HCT116 (cell line): Measurements from ENCODE around the gene SEMA3C. TPM values are rescaled to one million over a fixed set of nuclear protein-coding genes. Genes with fewer than 3 reads are reported as not detected.

Source experiments
- ATAC-seq: fragments of 200-7000 bp; cut with Tn5 transposase; 2 replicates; pipeline ENCODE4 v1.9.1; 2020; ENCODE audit warnings: mild to moderate bottlenecking, moderate library complexity
- BruUV-seq: library from RNA; stranded (reverse); fragments of 400-500 nt; replicated peaks from 2 replicates; lab custom pipeline; 2021; lab: Mats Ljungman, UMichigan
- CTCF ChIA-PET: fragments of 300-600 bp; sonication (Branson Sonifier 250); formaldehyde crosslinking; loops from one replicate; lab custom pipeline; 2021; ENCODE audit warnings: antibody characterized with exemption; lab: Charles Lee
- POLR2A ChIA-PET: fragments of 300-600, 350-600 bp; sonication (Branson Sonifier 250); formaldehyde crosslinking; loops from one replicate; lab custom pipeline; 2021; ENCODE audit warnings: antibody characterized with exemption; lab: Charles Lee
- RAD21 ChIA-PET, 2 experiments: fragments of 300-600 bp; sonication (Branson Sonifier 250); formaldehyde crosslinking; loops; one replicate each; lab custom pipeline; 2023; ENCODE audit warnings: low total read pairs in 2 of 2; ENCODE audit not compliant: uncharacterized antibody in 2 of 2, unreplicated experiment in 2 of 2, low non-redundant PET in 1 of 2; lab: Charles Lee
- DNase-seq: peaks from one replicate; pipeline ENCODE4 v3.0.0-alpha.2; 2010; ENCODE audit warnings: low read depth, low spot score
- H2AFZ ChIP-seq: fragments of 200-600 bp; shearing (Covaris generic), sonication (generic); 2 replicates; pipeline ENCODE4 v1.6.1; 2017; ENCODE audit warnings: low read depth, mixed run types, mixed read lengths, antibody characterized with exemption, low read length; ENCODE audit not compliant: poor library complexity, severe bottlenecking
- H3K27ac ChIP-seq: 2 replicates; pipeline ENCODE4 v1.5.1; 2012; ENCODE audit warnings: low read depth, low read length
- H3K27me3 ChIP-seq: fragments of 200-600 bp; sonication (generic); 2 replicates; pipeline ENCODE4 v1.6.1; 2016; ENCODE audit warnings: mixed run types, low read length, mixed read lengths; ENCODE audit not compliant: insufficient read depth
- H3K36me3 ChIP-seq, 2 experiments: fragments of 200-500 bp in 1 of 2; fragments of 200-600 bp in 1 of 2; sonication (Bioruptor generic) in 1 of 2; sonication (generic) in 1 of 2; 2 replicates each; pipeline versions ENCODE4 v1.5.1 to v1.6.1; 2014 to 2016; ENCODE audit warnings: low read length in 2 of 2, inconsistent platforms in 1 of 2, mixed read lengths in 1 of 2, mixed run types in 1 of 2; ENCODE audit not compliant: insufficient read depth in 2 of 2, control insufficient read depth in 1 of 2
- H3K4me1 ChIP-seq, 2 experiments: fragments of 200-600 bp in 1 of 2; sonication (generic) in 1 of 2; 2 replicates each; pipeline versions ENCODE4 v1.5.1 to v1.6.1; 2012 to 2017; ENCODE audit warnings: low read length in 2 of 2, inconsistent platforms in 1 of 2, mild to moderate bottlenecking in 1 of 2, mixed read lengths in 1 of 2, mixed run types in 1 of 2, moderate library complexity in 1 of 2; ENCODE audit not compliant: insufficient read depth in 2 of 2, control insufficient read depth in 1 of 2
- H3K4me2 ChIP-seq: fragments of 200-600 bp; sonication (generic); 2 replicates; pipeline ENCODE4 v1.6.1; 2017; ENCODE audit warnings: mixed run types, low read length, mixed read lengths
- H3K4me3 ChIP-seq, 2 experiments: fragments of 200-600 bp in 1 of 2; sonication (generic) in 1 of 2; replicated peaks in 1 of 2; 2 replicates each; pipeline ENCODE4 v1.5.1; 2011 to 2016; ENCODE audit warnings: low read length in 2 of 2, control low read depth in 1 of 2, low read depth in 1 of 2, mild to moderate bottlenecking in 1 of 2, mixed read lengths in 1 of 2, mixed run types in 1 of 2
- H3K79me2 ChIP-seq: fragments of 200-600 bp; sonication (generic); 2 replicates; pipeline ENCODE4 v1.6.1; 2017; ENCODE audit warnings: mild to moderate bottlenecking, mixed run types, low read length, moderate library complexity, mixed read lengths; ENCODE audit not compliant: insufficient read depth
- H3K9ac ChIP-seq: fragments of 200-600 bp; sonication (generic); 2 replicates; pipeline ENCODE4 v1.6.1; 2016; ENCODE audit warnings: low read length, mixed read lengths
- H3K9me2 ChIP-seq: fragments of 200-600 bp; sonication (generic), shearing (Covaris generic); 2 replicates; pipeline ENCODE4 v1.6.1; 2017; ENCODE audit warnings: mixed run types, mild to moderate bottlenecking, moderate library complexity; ENCODE audit not compliant: insufficient read depth
- H3K9me3 ChIP-seq, 2 experiments: fragments of 200-500 bp in 1 of 2; fragments of 200-600 bp in 1 of 2; sonication (Bioruptor generic) in 1 of 2; sonication (generic) in 1 of 2; 2 replicates each; pipeline ENCODE4 v1.6.1; 2014 to 2017; ENCODE audit warnings: low read length in 2 of 2, mixed read lengths in 2 of 2, inconsistent platforms in 1 of 2, low read depth in 1 of 2, mild to moderate bottlenecking in 1 of 2, mixed run types in 1 of 2, moderate library complexity in 1 of 2; ENCODE audit not compliant: control insufficient read depth in 1 of 2, insufficient read depth in 1 of 2
- H4K20me1 ChIP-seq: fragments of 200-600 bp; sonication (generic), shearing (Covaris generic); 2 replicates; pipeline ENCODE4 v1.6.1; 2017; ENCODE audit warnings: mixed run types, mild to moderate bottlenecking, moderate library complexity; ENCODE audit not compliant: insufficient read depth
- CBX3 ChIP-seq: IDR thresholded peaks from 2 replicates; pipeline ENCODE4 v1.6.1; 2012; ENCODE audit warnings: low read depth
- CEBPB ChIP-seq: IDR thresholded peaks from 2 replicates; pipeline ENCODE4 v1.6.1; 2012; ENCODE audit warnings: low read depth
- EGR1 ChIP-seq: IDR thresholded peaks from 2 replicates; pipeline ENCODE4 v1.6.1; 2012; ENCODE audit warnings: low read depth
- ELF1 ChIP-seq: IDR thresholded peaks from 2 replicates; pipeline ENCODE4 v1.6.1; 2012; ENCODE audit warnings: low read depth, borderline replicate concordance
- EZH2 ChIP-seq: fragments of 200-600 bp; sonication (generic); IDR thresholded peaks from 2 replicates; pipeline ENCODE4 v1.6.1; 2017; ENCODE audit warnings: antibody characterized with exemption, mixed run types
- EZH2phosphoT487 ChIP-seq: fragments of 200-600 bp; IDR thresholded peaks from 2 replicates; pipeline ENCODE4 v1.6.1; 2018; ENCODE audit warnings: antibody characterized with exemption, borderline replicate concordance
- FOSL1 ChIP-seq: IDR thresholded peaks from 2 replicates; pipeline ENCODE4 v1.6.1; 2012; ENCODE audit warnings: low read depth
- JUND ChIP-seq: IDR thresholded peaks from 2 replicates; pipeline ENCODE4 v1.6.1; 2012
- POLR2AphosphoS5 ChIP-seq: IDR thresholded peaks from 2 replicates; pipeline ENCODE4 v1.6.1; 2011; ENCODE audit warnings: mild to moderate bottlenecking, low read depth, low read length, moderate library complexity
- RAD21 ChIP-seq: IDR thresholded peaks from 2 replicates; pipeline ENCODE4 v1.6.1; 2012; ENCODE audit warnings: low read depth, mild to moderate bottlenecking
- SIN3A ChIP-seq: IDR thresholded peaks from 2 replicates; pipeline ENCODE4 v1.6.1; 2012; ENCODE audit warnings: low read depth
- TCF7L2 ChIP-seq: IDR thresholded peaks from 2 replicates; pipeline ENCODE4 v1.7.0; 2011; ENCODE audit warnings: borderline replicate concordance, inconsistent platforms; ENCODE audit not compliant: insufficient read depth, insufficient read length; ENCODE audit errors: extremely low read depth
- YY1 ChIP-seq: IDR thresholded peaks from 2 replicates; pipeline ENCODE4 v1.6.1; 2011; ENCODE audit warnings: low read length, low read depth, moderate library complexity, mild to moderate bottlenecking; ENCODE audit not compliant: insufficient replicate concordance; ENCODE audit errors: extremely low read depth
- ZFX ChIP-seq: fragments of 450-650 bp; IDR thresholded peaks from 2 replicates; pipeline ENCODE4 v1.6.1; 2017
- ZNF274 ChIP-seq: fragments of 200-500 bp; sonication (Bioruptor generic); IDR thresholded peaks from 2 replicates; pipeline ENCODE4 v1.6.1; 2014; ENCODE audit warnings: mild to moderate bottlenecking, low read depth, low read length, inconsistent platforms
- intact Hi-C: fragments of 100-400 bp; cut with micrococcal nuclease; formaldehyde crosslinking; loops from 2 replicates; pipeline ENCODE4 v1.10.0; 2022
- total RNA-seq: library from RNA; stranded (reverse); gene quantifications from one replicate; pipeline ENCODE4 v1.2.1, GENCODE V29; 2021; ENCODE audit not compliant: unreplicated experiment

SEMA3C gene
- total RNA-seq, 1 experiment from 2014 or later = 25.3 TPM

- TF ChIP-seq TCF7L2 (no peak), RAD21 (no peak), EGR1 (no peak), ZFX (no peak), ZNF274 (no peak), SIN3A (no peak), CBX3 (no peak)
These were observed 114.3 kb downstream of the SEMA3C start (continued) for GRCh38 chr7:80804589-80804988.

GRCh38 chr7:80802527-80802926 lies 116.3 kb downstream of the SEMA3C start:
- DNase-seq = no peak
- CTCF ChIA-PET = no interaction called here
- Histone ChIP-seq H3K27ac (no peak overlapping the region), H3K4me2 (no peak overlapping the region), H3K4me1 (peaks cover 0 to 6% of the 10 kb centered on the region in 2 experiments; a peak in 1 of 4 replicates), H3K4me3 (no peak overlapping the region), H3K9ac (no peak overlapping the region), H3K27me3 (no peaks in the 10 kb centered on the region), H3K36me3 (no peaks in the 10 kb centered on the region; a peak in 1 of 4 replicates), H3K9me2 (no peaks in the 10 kb centered on the region), H3K9me3 (no peaks in the 10 kb centered on the region), H4K20me1 (no peaks in the 10 kb centered on the region), H3K79me2 (no peaks in the 10 kb centered on the region), H2AFZ (no peak overlapping the region)
- POLR2A ChIA-PET = no interaction called here
- TF ChIP-seq EGR1 (no peak), EZH2phosphoT487 (no peak), ZNF274 (no peak), YY1 (no peak), POLR2AphosphoS5 (no peak), RAD21 (no peak), ELF1 (no peak), FOSL1 (no peak), TCF7L2 (no peak), CEBPB (no peak), EZH2 (no peak), SIN3A (no peak), CBX3 (no peak), JUND (no peak), ZFX (no peak)
- RAD21 ChIA-PET = no interaction called here
- no peak for ATAC-seq
- no TSS peak for BruUV-seq
- intact Hi-C loops = no loop called here
